Activated naive CD8-positive, alpha-beta T cell treated with anti-CD3 and anti-CD28 coated beads, Interleukin-2, amount 10 ng/mL, durations not matched to agents 7 days and 5 days (primary cell): ENCODE results near the gene TMEM231. TPM values are rescaled to one million over a fixed set of nuclear protein-coding genes. Genes with fewer than 3 reads are reported as not detected.
"Not testable (repeated sequence)": the region's sequence is repeated elsewhere in the genome, so short reads cannot be mapped to it uniquely, and the experiment has no call there.

Experiments
- ATAC-seq: fragments of 150-1000 bp; cut with Tn5 transposase; one replicate; pipeline ENCODE4 v1.10.0; 2021; ENCODE audit warnings: low read depth, moderate library complexity
- POLR2A ChIA-PET: fragments of 350-600 bp; sonication (Branson Sonifier 250); formaldehyde crosslinking; loops from one replicate; lab custom pipeline; 2021; ENCODE audit warnings: antibody characterized with exemption; lab: Charles Lee
- DNase-seq: peaks from one replicate; pipeline ENCODE4 v3.0.0; 2021
- H3K27ac Mint-ChIP-seq: one replicate; pipeline ENCODE4 v1.8.0; 2022; ENCODE audit warnings: mild to moderate bottlenecking, mixed read lengths
- H3K27me3 Mint-ChIP-seq: one replicate; pipeline ENCODE4 v1.8.0; 2022; ENCODE audit warnings: mild to moderate bottlenecking, moderate library complexity, mixed read lengths
- H3K36me3 Mint-ChIP-seq: one replicate; pipeline ENCODE4 v1.8.0; 2021; ENCODE audit warnings: mild to moderate bottlenecking, mixed read lengths
- H3K4me1 Mint-ChIP-seq: one replicate; pipeline ENCODE4 v1.8.0; 2021; ENCODE audit warnings: mixed read lengths
- H3K4me3 Mint-ChIP-seq: one replicate; pipeline ENCODE4 v1.8.0; 2022; ENCODE audit warnings: mild to moderate bottlenecking, moderate library complexity, mixed read lengths
- H3K9me3 Mint-ChIP-seq: one replicate; pipeline ENCODE4 v1.8.0; 2021; ENCODE audit warnings: mixed read lengths
- total RNA-seq, 2 experiments: library from RNA; stranded (reverse); gene quantifications; one replicate each; pipeline ENCODE4 v1.2.3, GENCODE V29; 2021

Gene TMEM231
- total RNA-seq, 2 experiments from 2014 or later: 2.8 to 3.4 TPM

DNA sequence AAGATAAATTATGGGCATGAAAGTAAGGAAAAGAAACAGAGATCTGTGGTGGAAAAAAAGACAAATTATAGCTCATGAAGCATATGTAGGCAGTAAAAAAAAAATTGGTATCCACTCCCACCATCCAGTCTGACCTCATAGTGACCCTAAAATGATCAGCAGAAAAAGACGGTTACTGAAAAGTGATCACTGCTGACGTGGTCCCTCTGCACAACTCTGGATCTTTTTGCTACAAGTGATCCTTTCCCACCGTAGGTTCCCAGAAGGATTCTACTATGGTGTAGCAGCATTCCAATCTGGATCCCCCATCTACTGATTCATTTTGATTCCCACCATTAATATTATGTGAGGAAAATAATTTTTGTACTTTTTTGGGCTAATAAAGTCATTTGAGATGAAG, 49.9 kb downstream of the TMEM231 start:
- POLR2A ChIA-PET: no interaction called here
- H3K4me3 Mint-ChIP-seq: no peak overlapping the region
- no peaks in the 10 kb centered on the region for H3K9me3 Mint-ChIP-seq

DNA sequence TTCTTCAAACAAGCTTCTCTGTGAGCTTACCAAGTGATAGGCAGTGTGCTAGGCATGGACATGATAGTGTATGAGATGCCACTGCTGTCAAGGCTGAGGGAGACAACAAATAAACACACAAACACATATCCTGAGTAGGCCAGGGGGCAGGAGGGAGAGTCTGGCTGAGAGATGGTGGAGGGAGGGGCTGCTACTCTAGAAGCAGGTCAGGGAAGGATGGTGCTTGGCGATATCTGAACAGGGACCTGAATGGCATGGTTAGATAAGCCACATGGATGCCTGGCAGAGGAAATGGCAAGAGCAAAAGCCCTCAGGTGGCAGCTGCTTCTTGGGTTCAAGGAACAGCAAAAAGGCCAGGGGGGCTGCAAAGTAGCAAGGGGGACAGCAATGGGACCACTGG, 52.3 kb downstream of the TMEM231 start:
- POLR2A ChIA-PET: no interaction called here
- Mint-ChIP-seq H3K36me3 (no peaks in the 10 kb centered on the region), H3K9me3 (no peaks in the 10 kb centered on the region), H3K27ac (no peak overlapping the region), H3K4me1 (no peaks in the 10 kb centered on the region), H3K4me3 (no peak overlapping the region), H3K27me3 (peaks cover 12% of the 10 kb centered on the region)
- no peak for ATAC-seq
- DNase-seq: no peak

More for the DNA sequence above, 49.9 kb downstream of the TMEM231 start:
- no peak for ATAC-seq
- Mint-ChIP-seq H3K27me3 (peaks cover 9% of the 10 kb centered on the region), H3K27ac (no peak overlapping the region), H3K4me1 (no peaks in the 10 kb centered on the region), H3K36me3 (no peaks in the 10 kb centered on the region)
- DNase-seq: no peak

GRCh38 chr16:75502916-75503605, 53.0 kb downstream of the TMEM231 start:
- POLR2A ChIA-PET: no interaction called here

GRCh38 chr16:75501820-75502219, 54.2 kb downstream of the TMEM231 start:
- H3K4me3 Mint-ChIP-seq, POLR2A ChIA-PET, H3K9me3 Mint-ChIP-seq, ATAC-seq, H3K36me3 Mint-ChIP-seq, H3K27ac Mint-ChIP-seq, DNase-seq, H3K4me1 Mint-ChIP-seq: not testable (repeated sequence)
- peaks cover 15% of the 10 kb centered on the region for H3K27me3 Mint-ChIP-seq

More at GRCh38 chr16:75502916-75503605, 53.0 kb downstream of the TMEM231 start:
- ATAC-seq (no peak), DNase-seq (no peak)
- no peak overlapping the region for H3K27ac Mint-ChIP-seq
- H3K4me3 Mint-ChIP-seq: no peak overlapping the region
- H3K9me3 Mint-ChIP-seq: no peaks in the 10 kb centered on the region
- H3K4me1 Mint-ChIP-seq: no peaks in the 10 kb centered on the region
- H3K36me3 Mint-ChIP-seq: no peaks in the 10 kb centered on the region
- peaks cover 8% of the 10 kb centered on the region for H3K27me3 Mint-ChIP-seq

- POLR2A ChIA-PET: no interaction called here
- Mint-ChIP-seq H3K27ac (no peak overlapping the region), H3K36me3 (no peaks in the 10 kb centered on the region), H3K4me1 (no peaks in the 10 kb centered on the region), H3K27me3 (peaks cover 17% of the 10 kb centered on the region), H3K4me3 (no peak overlapping the region), H3K9me3 (no peaks in the 10 kb centered on the region)
- ATAC-seq (no peak), DNase-seq (no peak)
These were observed 54.7 kb downstream of the TMEM231 start for GRCh38 chr16:75501359-75501758.

DNA sequence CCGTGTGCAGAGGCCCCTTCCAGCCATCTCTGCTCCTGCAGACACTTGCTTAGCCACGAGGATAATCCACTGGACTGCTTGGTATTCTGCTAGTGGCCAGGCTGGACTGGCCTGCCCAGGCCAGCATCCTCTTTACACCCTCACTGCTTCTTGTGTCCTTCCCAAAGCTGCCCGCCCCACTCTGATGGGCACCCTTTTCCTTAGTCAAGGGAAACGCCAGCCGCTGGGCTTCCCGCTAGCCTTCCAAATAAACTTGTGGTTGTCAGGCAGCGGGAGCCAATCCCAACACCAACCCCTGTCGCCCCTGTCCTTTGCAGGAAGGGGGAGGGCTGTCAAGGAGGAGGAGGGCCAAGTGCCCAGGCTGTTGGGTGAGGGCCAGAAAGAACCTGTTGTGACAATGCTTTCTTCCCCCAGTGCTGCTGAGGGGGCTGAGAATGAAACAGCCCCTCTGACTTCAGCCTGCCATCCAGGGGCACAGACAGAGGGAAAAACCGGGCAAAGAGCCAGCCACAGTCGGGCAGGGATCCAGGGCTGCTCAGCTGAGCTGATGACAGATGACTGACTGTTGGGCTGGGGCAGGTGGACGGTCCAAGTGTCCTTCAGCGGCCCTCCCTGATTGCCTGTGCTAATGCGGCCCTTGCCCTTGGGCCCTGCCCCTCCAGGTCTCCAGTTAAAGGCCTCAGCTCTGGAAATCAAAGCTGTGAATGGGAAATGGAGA, 57.3 kb downstream of the TMEM231 start:
- H3K9me3 Mint-ChIP-seq, POLR2A ChIA-PET, H3K27ac Mint-ChIP-seq, H3K4me1 Mint-ChIP-seq, H3K36me3 Mint-ChIP-seq, ATAC-seq, H3K4me3 Mint-ChIP-seq, DNase-seq: not testable (repeated sequence)
- peaks cover 32% of the 10 kb centered on the region for H3K27me3 Mint-ChIP-seq

GRCh38 chr16:75497558-75497957, 58.5 kb downstream of the TMEM231 start:
- DNase-seq: no peak
- no peaks in the 10 kb centered on the region for H3K36me3 Mint-ChIP-seq
- peaks cover 3% of the 10 kb centered on the region for H3K4me1 Mint-ChIP-seq
- peaks cover 41% of the 10 kb centered on the region for H3K27me3 Mint-ChIP-seq
- no peak overlapping the region for H3K27ac Mint-ChIP-seq
- no peak overlapping the region for H3K4me3 Mint-ChIP-seq
- H3K9me3 Mint-ChIP-seq: no peaks in the 10 kb centered on the region
- ATAC-seq: no peak
- POLR2A ChIA-PET: no interaction called here

DNA sequence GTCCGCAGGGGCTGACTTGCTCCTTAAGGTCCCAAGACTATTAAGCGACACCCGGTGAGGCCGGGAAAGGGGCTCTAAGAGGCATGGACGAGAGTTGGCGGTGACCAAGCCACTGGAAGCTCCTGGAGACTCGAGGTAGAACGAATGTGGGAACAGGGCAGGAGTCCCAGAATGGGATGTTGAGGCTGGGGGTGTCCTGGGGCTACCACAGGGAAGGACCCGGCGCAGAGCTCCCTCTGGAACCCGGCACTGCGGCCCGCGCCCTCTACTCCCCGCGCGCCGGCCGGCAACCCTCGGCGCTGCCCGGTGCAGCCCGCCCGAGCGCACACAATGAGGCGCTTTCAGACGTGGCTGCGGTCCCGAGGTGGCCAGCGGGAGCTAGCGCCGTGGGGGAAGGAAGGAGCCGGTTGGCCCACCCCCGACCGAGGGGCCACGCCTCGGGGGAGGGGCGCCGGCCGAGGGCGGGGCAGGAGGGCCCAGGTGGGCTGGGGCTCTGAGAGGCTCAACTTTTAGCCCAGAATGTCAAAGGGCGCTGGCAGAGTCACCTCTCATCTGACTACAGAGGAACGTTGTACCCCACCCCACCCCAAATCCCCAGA, 60.9 kb downstream of the TMEM231 start, which contains the start of gene CHST6:
CHST6 (minus strand) TSS at position 366 of the 599 bp plus-strand sequence. CDS start 15,613 bp downstream, outside the sequence.
- Mint-ChIP-seq H3K36me3 (no peaks in the 10 kb centered on the region), H3K27me3 (peaks cover 38% of the 10 kb centered on the region), H3K27ac (no peak within 1 kb of the TSS), H3K4me3 (peak within 1 kb of the TSS; percentile 57), H3K4me1 (peaks cover 3% of the 10 kb centered on the region), H3K9me3 (no peaks in the 10 kb centered on the region)
- POLR2A ChIA-PET: interaction anchor here (0.5 to 0.7 kb wide), 2 partner anchors 15 to 21 kb away, joined by 3 to 4 read pairs; no protein-coding TSS in a partner anchor
- peak; percentile 73 for ATAC-seq
- peak; percentile 50 for DNase-seq

DNA sequence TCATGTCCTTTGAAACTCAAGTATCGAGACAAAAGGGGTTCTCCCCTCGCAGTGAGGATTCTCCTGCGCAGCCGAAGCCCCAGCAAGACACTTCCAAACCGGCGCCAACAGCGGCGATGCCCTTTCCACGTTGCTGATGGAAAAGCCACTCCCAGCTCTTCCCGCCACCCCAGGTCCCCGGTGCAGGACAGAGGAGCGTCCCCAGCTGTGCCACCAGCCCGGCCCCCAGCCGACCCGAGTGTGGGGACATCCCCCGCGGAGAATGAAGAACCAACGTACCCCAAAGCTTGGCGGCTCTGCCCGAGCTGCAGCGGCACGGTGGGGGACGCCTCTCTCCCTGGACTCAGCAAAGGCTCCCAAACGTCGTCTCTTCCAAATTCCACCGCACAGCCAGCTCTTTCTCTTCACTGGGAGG, 61.4 kb downstream of the TMEM231 start:
- Mint-ChIP-seq H3K27ac (no peak overlapping the region), H3K27me3 (peaks cover 38% of the 10 kb centered on the region), H3K4me3 (peak overlapping the region; percentile 57), H3K4me1 (peaks cover 3% of the 10 kb centered on the region), H3K9me3 (no peaks in the 10 kb centered on the region), H3K36me3 (no peaks in the 10 kb centered on the region)
- no peak for ATAC-seq
- no peak for DNase-seq
- POLR2A ChIA-PET: interaction anchor here (0.5 kb wide), 1 partner anchor 15 kb away, joined by 4 read pairs; no protein-coding TSS in a partner anchor

DNA sequence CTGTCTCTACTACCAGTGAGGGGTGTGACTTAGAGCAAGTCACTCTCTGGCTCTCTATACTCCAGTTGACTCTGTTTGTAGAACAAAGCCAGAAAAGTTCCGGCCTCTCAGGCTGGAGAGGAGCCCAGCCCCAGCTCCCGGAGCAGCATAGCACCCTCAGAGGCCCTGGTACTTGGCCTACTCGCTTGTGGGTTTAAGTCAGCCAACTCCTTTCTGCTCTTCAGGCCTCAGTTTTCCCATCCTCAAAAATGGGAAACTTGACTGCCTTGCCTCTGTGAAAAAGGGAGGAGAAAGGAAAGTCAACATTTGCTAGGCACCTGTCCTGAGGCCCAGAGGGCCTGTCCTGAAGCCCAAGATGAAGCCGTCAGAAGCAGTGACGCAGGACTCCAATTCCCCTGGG, 61.9 kb downstream of the TMEM231 start:
- Mint-ChIP-seq H3K9me3 (no peaks in the 10 kb centered on the region), H3K4me3 (no peak overlapping the region), H3K36me3 (no peaks in the 10 kb centered on the region), H3K4me1 (peaks cover 3% of the 10 kb centered on the region), H3K27ac (no peak overlapping the region), H3K27me3 (peaks cover 38% of the 10 kb centered on the region)
- ATAC-seq: no peak
- POLR2A ChIA-PET: no interaction called here
- no peak for DNase-seq

GRCh38 chr16:75491876-75492275, 64.2 kb downstream of the TMEM231 start:
- DNase-seq: no peak
- no peak overlapping the region for H3K27ac Mint-ChIP-seq

DNA sequence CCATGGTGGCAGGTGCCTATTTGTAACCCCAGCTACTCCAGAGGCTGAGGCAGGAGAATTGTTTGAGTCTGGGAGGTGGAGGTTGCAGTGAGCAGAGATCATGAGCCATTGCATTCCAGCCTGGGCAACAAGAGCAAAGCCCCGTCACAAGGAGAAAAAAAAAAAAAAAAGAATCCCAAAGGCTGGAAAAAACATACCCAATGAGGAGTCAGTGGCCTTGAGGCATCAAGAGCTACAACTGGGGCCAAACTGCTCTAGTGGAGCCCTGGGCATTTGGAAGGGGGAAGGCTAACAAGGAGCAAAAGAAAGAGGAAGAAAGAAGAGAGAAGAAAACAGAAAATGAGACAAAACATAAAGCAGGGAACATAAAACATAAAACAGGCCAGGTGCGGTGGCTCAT, 67.7 kb downstream of the TMEM231 start:
- no peak overlapping the region for H3K4me3 Mint-ChIP-seq
- DNase-seq: no peak

More at GRCh38 chr16:75491876-75492275, 64.2 kb downstream of the TMEM231 start:
- peaks cover 3% of the 10 kb centered on the region for H3K4me1 Mint-ChIP-seq
- H3K36me3 Mint-ChIP-seq: no peaks in the 10 kb centered on the region
- POLR2A ChIA-PET: no interaction called here
- no peaks in the 10 kb centered on the region for H3K9me3 Mint-ChIP-seq
- H3K27me3 Mint-ChIP-seq: peaks cover 35% of the 10 kb centered on the region
- H3K4me3 Mint-ChIP-seq: no peak overlapping the region
- ATAC-seq: no peak

More for the DNA sequence above, 67.7 kb downstream of the TMEM231 start:
- no peak for ATAC-seq
- POLR2A ChIA-PET: no interaction called here
- no peaks in the 10 kb centered on the region for H3K4me1 Mint-ChIP-seq
- peaks cover 12% of the 10 kb centered on the region for H3K27me3 Mint-ChIP-seq
- no peaks in the 10 kb centered on the region for H3K9me3 Mint-ChIP-seq
- H3K27ac Mint-ChIP-seq: no peak overlapping the region
- no peaks in the 10 kb centered on the region for H3K36me3 Mint-ChIP-seq
